Activated CD4-positive, CD25-positive, alpha-beta regulatory T cell treated with anti-CD3 and anti-CD28 coated beads, Interleukin-2, amount 50 U/mL, for 72 hours (primary cell): Measurements from ENCODE around the gene TAS2R10.
"Not testable (repeated sequence)": the region's sequence is repeated elsewhere in the genome, so short reads cannot be mapped to it uniquely, and the experiment has no call there.

Experiments used
- DNase-seq: peaks from one replicate; pipeline ENCODE4 v3.0.0; 2021

The TAS2R10 gene, protein sequence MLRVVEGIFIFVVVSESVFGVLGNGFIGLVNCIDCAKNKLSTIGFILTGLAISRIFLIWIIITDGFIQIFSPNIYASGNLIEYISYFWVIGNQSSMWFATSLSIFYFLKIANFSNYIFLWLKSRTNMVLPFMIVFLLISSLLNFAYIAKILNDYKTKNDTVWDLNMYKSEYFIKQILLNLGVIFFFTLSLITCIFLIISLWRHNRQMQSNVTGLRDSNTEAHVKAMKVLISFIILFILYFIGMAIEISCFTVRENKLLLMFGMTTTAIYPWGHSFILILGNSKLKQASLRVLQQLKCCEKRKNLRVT

GRCh38 chr12:10826258-10826657 is at the start of gene TAS2R10:
TSS of gene TAS2R10 (minus strand) at chr12:10826358. CDS start at chr12:10826269, 89 bp downstream.
- no peak for DNase-seq

GRCh38 chr12:10873378-10873777 is 47.2 kb upstream of the TAS2R10 start:
- no peak for DNase-seq

DNA sequence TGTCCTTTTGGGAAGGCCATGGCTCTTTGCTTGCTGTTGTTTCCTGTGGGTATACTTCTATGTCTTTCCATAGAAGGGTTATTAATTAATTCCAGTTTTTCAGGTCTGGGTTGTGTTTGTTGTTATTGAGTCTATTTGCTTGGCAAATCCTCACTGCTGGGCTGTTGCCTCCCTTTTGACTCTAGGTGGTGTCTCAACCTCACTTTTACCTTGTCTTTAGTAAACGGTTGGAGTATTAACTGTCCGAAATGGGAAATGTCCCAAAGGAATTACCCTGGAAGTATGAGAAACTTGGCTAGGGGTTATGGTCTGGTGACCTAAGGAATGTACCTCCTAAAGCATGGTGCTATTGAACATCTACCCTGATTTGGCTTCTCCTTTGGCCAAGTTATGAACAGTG is 41.2 kb upstream of the TAS2R10 start:
- DNase-seq, result no peak

GRCh38 chr12:10863512-10864218 is 37.5 kb upstream of the TAS2R10 start:
- DNase-seq, result no peak

DNA sequence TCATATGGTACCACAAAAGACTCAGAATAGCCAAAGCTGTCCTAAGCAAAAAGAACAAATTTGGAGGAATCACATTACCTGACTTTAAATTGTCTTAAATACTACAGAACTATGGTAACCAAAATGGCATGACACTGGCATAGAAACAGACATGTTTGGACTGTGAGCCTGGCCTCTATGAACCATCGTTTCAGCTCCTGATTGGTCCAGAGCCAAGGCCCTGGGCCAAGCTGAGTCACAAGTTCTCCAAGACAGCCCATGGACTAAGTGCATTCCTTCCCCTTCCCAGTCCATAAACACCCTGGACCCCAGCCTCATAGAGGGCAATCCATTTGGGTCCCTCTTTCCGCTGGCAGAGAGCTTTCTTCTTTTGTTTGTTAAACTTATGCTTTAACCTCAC is 35.2 kb upstream of the TAS2R10 start:
- DNase-seq, result no peak

DNA sequence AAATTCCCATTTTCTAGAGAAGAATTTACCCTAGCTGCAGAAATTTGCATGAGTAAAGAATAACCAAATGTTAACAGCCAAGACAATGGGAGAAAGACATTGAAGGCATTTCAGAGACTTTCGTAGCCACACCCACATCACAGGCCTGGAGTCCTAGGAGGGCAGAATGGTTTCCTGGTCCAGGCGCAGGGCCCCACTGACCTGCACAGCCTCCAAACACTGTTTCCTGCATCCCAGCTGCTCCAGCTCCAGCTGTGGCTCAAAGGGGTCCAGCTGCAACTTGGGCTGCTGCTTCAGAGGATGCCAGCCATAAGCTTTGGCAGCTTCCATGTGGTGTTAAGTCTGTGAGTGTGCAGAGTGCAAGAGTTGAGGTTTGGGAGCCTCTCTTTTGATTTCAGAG is 29.6 kb upstream of the TAS2R10 start:
- DNase-seq, result no peak

GRCh38 chr12:10853776-10854175 is 27.6 kb upstream of the TAS2R10 start:
- DNase-seq, result no peak

GRCh38 chr12:10851243-10851858 is 25.2 kb upstream of the TAS2R10 start:
- DNase-seq, result no peak

DNA sequence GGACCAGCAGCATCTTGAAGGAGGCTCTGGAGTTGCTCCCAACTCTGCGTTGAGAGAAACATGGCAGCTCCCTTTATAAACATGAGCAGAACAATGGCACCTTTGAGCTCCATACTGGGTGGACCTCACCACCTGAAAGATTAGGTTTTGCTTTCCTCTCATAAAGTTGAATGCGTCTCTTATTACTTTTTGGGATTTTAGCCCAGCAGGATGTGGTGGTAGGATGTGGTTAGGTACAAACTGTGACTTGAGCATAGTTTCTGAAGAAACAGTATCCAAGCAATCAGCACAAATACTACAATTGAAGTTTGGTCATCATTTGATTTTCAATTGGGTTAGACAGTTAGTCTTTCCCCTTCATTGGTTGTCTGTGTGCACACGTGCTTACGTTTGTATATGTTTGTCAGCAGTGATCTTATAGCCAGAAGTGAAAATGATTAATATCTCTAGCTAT is 23.3 kb upstream of the TAS2R10 start, which contains the start of gene PRR4:
PRR4 (minus strand) TSS at position 51 of the 454 bp plus-strand sequence; CDS start at position 13, 38 bp downstream.
- no peak for DNase-seq

- DNase-seq, result no peak
These were observed 21.6 kb upstream of the TAS2R10 start for GRCh38 chr12:10847744-10848143.

DNA sequence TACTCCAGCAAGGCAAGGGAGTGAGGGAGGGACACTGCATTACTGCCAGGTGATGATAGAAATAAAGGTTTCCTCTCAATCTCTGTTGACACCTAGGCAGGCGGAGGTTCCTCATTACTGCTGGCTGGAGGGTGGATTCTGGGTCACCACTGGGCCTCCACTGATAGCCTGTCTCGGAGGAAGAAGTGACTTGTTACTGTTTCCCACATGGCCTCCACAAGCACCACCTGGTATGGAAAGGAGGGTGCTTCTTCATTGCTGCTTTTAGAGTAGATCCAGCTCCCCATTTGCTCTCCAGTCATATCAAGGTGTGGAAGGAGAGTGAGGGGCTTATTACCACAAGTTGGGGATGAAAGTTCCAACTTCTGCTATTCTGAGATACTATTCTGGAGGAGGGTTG is 16.7 kb upstream of the TAS2R10 start:
- DNase-seq, result no peak

GRCh38 chr12:10838461-10838860 is 12.3 kb upstream of the TAS2R10 start:
- no peak for DNase-seq

- DNase-seq, result no peak
These were observed 3.8 kb upstream of the TAS2R10 start for GRCh38 chr12:10829994-10830393.

- DNase-seq, result no peak
These were observed 1.2 kb downstream of the TAS2R10 start for GRCh38 chr12:10824957-10825356.

DNA sequence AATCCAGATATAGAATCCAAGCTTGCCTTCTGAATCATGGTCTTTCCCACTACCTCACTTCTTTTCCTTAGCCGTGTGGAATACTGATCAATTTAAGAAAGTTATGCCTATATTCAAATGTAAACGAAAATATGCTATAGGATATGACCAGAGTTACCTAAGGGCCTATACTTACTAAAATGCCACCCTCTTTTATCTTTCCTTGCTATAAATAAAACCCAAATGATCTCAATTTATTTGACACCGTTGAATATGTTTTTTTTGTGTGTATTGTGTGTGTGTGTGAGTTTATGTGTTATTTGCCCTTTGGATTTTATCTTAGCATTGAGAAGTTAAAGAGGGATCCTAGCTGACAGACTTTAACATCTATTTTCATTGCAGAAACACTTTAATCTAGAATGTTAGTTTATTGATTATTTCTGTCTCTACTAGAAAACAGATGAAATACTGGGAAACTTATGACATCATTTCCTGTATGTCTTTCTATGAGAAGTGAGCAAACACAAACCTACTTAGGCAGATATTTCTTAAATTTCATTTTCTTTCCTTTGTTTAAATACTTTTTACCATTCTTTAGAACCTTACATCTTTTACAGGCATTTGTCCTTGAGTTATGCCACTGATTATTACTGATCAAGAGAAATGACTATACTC is 14.1 kb downstream of the TAS2R10 start:
- no peak for DNase-seq

GRCh38 chr12:10810068-10810467 is 16.1 kb downstream of the TAS2R10 start, which contains the start of gene TAS2R9:
TSS of gene TAS2R9 (minus strand) at chr12:10810168. CDS start at chr12:10810075, 93 bp downstream.
- no peak for DNase-seq

- DNase-seq, result no peak
These were observed 19.0 kb downstream of the TAS2R10 start, which contains the start of gene TAS2R8 for GRCh38 chr12:10807186-10807585. TSS of gene TAS2R8 (minus strand) at chr12:10807286. CDS start at chr12:10806980, 306 bp downstream.

DNA sequence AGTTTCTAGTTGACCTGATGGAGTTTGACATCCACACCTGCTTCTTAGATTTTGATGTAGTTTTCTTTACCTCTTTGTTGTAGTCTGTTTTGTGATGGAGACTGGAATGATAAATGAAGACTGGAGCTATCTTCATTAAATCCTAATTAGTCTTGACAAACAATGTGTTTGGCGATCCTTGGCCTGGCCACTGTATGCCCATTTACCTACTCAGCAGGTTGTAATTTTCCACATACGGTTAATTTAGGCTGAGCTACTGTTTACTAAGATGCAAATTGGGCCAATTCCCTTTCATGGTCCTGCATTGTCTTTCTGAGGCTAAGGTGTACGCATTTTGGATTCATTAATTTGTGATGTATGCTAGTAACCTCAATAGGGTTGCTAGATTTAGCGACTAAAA is 23.6 kb downstream of the TAS2R10 start, which contains the start of gene TAS2R7:
TAS2R7 (minus strand) TSS at position 41 of the 400 bp plus-strand sequence. CDS start 57 bp downstream, outside the sequence.
- no peak for DNase-seq

- DNase-seq, result no peak
These were observed 24.4 kb downstream of the TAS2R10 start for GRCh38 chr12:10801741-10802140.

DNA sequence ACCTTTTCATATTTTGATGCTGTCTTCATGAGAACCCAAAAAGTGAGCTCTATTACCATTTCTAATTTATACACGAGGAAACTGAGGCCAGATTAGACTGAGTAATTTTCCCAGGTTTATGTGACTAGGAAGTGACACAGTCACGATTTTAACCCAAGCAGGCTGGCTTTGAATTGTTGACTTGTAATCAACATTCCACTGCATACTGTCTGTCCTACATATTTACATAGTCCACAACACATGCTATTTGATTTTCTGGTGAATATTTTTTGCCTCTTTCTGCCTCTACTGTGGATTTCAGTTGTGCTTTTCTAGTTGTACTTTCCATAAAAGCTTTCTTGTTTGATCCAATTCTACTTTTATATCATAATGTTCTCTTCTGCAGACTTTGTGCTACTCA is 31.9 kb downstream of the TAS2R10 start:
- no peak for DNase-seq

DNA sequence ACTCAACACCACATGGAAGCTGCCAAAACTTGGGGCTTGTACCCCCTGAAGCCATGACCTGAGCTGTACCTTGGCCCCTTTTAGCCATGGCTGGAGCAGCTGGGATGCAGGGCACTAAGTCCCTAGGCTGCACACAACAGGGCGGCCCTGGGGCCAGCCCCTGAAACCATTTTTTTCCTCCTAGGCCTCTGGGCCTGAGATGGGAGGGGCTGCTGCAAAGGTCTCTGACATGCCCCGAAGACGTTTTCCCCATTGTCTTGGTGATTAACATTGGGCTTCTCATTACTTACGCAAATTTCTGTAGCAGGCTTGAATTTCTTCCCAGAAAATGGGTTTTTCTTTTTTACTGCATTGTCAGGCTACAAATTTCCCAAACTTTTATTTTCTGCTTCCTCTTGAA is 34.4 kb downstream of the TAS2R10 start:
- DNase-seq, result not testable (repeated sequence)

DNA sequence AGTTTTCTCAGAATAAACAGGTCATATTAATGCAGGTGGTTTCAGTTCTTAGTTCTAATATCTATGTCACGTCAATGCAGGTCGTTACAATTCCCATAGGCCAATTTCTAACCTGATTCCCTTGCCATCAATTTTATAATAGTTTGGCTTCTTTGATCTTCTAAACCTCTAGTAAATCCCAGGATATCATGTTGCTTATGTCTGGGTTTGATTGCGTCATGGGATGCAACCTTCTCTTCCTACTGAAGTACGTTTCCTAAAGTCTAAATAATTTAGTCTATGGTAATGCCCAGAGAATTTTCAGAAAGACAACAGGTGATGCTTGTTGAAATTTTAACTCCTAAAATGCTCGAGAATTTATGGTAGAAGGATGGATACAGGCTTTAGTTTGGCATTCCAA is 42.9 kb downstream of the TAS2R10 start:
- DNase-seq, result no peak

- DNase-seq, result no peak
These were observed 47.1 kb downstream of the TAS2R10 start for GRCh38 chr12:10779103-10779502.
